ENCODE measurements around the gene HOXD3. TPM values are rescaled to one million over a fixed set of nuclear protein-coding genes. Genes with fewer than 3 reads are reported as not detected.

The HOXD3 gene
- total RNA-seq, 1 donor from 2014 or later = not detected

DNA sequence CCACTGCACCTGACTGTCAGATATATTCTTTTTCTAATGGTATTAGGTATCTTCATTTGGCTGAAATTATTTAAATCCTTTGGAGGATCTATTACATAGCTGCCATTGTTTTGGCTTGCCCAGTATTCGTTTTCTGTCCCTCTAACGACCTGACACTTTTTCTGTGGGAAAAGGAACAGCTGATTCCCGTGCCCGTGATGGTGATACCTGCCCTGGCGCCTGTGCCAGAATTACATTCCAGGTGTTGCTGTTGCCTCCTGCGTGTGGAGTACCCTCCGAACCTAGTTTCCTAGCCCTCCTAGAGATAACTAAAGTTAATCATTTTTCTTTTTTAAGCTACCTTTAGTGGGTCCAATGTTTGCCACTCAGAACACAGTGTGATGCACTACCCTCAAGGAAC lies 45.4 kb downstream of the HOXD3 start:
- DNase-seq = no peak
- H3K27ac ChIP-seq (replicated peaks) = no peak overlapping the region
- H3K4me1 ChIP-seq = no peaks in the 10 kb centered on the region
- TF ChIP-seq, protein P1, sequence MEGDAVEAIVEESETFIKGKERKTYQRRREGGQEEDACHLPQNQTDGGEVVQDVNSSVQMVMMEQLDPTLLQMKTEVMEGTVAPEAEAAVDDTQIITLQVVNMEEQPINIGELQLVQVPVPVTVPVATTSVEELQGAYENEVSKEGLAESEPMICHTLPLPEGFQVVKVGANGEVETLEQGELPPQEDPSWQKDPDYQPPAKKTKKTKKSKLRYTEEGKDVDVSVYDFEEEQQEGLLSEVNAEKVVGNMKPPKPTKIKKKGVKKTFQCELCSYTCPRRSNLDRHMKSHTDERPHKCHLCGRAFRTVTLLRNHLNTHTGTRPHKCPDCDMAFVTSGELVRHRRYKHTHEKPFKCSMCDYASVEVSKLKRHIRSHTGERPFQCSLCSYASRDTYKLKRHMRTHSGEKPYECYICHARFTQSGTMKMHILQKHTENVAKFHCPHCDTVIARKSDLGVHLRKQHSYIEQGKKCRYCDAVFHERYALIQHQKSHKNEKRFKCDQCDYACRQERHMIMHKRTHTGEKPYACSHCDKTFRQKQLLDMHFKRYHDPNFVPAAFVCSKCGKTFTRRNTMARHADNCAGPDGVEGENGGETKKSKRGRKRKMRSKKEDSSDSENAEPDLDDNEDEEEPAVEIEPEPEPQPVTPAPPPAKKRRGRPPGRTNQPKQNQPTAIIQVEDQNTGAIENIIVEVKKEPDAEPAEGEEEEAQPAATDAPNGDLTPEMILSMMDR (IDR thresholded peaks at IDR 0.05; ENCODE audit: borderline replicate concordance) = no peak
- H3K36me3 ChIP-seq = no peaks in the 10 kb centered on the region
- H3K27me3 ChIP-seq (ENCODE audit: low read depth) = peaks cover 81% of the 10 kb centered on the region
- H3K4me3 ChIP-seq = no peak overlapping the region
- peaks cover 10% of the 10 kb centered on the region for H3K9me3 ChIP-seq (replicated peaks)
- intact Hi-C loops (cut with micrococcal nuclease) = no loop called here

DNA sequence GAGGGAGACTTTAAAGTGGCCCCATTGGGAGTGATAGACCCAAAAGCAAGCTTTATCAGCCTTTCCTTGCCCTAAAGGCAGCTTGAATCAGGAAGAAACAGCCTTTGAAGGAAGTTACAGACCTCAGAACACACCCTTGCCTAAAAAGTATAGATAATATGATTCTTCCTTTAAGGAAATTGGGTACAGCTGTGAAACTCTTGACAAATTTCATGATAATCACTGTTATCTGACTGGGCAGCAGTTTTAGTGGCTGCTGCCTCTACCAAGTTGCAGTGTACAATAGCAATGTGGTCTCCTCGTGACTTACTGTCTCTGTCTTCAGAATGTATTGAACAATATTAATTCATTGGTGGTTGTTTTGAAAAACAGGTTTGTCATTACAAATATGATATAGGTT lies 48.0 kb downstream of the HOXD3 start:
- TF ChIP-seq, protein P1 (IDR thresholded peaks at IDR 0.05; ENCODE audit: borderline replicate concordance) = no peak
- Histone ChIP-seq H3K36me3 (no peaks in the 10 kb centered on the region), H3K4me1 (no peaks in the 10 kb centered on the region), H3K27me3 (ENCODE audit: low read depth) (peaks cover 58% of the 10 kb centered on the region), H3K27ac (replicated peaks) (no peak overlapping the region), H3K9me3 (replicated peaks) (peaks cover 10% of the 10 kb centered on the region), H3K4me3 (no peak overlapping the region)
- intact Hi-C loops (cut with micrococcal nuclease) = no loop called here
- DNase-seq = no peak

DNA sequence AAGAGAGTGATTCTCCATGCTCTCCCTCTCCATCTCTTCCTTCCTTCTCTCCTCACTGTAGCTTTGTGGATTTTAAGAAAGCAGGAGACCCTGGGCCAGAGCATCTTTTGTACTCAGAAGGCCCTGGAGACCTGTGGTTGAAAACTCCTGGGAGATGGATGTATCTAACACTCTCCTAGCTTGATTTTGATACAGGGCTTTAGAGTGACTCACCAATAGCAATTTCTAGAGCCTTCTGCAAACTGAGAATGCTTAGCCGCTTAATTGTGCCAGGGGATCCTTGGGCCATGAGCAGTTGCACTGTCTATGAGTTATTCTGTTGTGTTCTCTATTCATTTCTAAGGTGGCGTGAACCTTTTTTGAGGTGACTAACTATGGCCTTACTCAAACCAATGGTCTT lies 49.0 kb downstream of the HOXD3 start:
- Histone ChIP-seq H3K4me1 (no peaks in the 10 kb centered on the region), H3K36me3 (no peaks in the 10 kb centered on the region), H3K9me3 (replicated peaks) (peaks cover 10% of the 10 kb centered on the region), H3K27ac (replicated peaks) (no peak overlapping the region), H3K27me3 (ENCODE audit: low read depth) (peaks cover 49% of the 10 kb centered on the region), H3K4me3 (no peak overlapping the region)
- no peak for DNase-seq
- TF ChIP-seq, protein P1 (IDR thresholded peaks at IDR 0.05; ENCODE audit: borderline replicate concordance) = no peak
- intact Hi-C loops (cut with micrococcal nuclease) = no loop called here

DNA sequence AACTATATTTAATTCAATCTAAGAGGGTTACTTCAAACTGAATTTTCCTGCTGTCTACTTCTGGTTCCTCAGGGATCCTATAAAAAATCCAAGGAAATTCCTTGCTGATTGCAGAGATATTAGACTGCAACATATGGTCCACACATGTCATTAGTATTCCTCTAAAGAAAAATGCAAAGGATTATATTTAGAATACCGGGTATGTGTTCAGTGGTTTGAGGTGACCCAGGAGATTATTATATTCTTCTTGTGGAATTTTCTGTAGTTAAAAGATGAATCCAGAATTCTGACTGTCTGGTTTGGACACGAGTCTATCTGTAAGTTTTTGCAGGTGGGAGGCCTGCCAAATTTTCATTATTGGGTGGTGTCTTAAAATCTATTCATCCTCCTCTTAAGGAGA lies 49.6 kb downstream of the HOXD3 start:
- H3K9me3 ChIP-seq (replicated peaks) = peaks cover 10% of the 10 kb centered on the region

DNA sequence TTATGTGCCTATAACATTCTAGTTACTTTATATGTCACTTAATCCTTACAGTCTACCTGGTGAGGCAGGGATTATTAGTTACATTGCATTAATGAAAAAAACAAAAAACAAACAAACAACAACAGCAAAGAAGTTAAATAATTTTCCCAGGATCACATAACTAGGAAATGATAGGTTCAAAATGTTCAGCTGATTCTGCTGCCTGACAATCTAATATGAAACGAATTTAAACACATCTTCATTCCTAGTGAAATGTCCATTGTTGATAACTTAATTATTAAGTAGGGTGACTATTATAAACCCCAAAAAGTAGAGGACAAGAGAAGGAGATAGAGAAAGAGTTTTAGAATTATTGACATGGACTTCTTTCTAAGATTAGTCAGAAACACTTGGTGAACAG lies 54.0 kb downstream of the HOXD3 start:
- Histone ChIP-seq H3K36me3 (no peaks in the 10 kb centered on the region), H3K4me1 (no peaks in the 10 kb centered on the region), H3K27me3 (ENCODE audit: low read depth) (peaks cover 3% of the 10 kb centered on the region), H3K4me3 (no peak overlapping the region), H3K27ac (replicated peaks) (no peak overlapping the region), H3K9me3 (replicated peaks) (no peaks in the 10 kb centered on the region)
- no peak for DNase-seq
- intact Hi-C loops (cut with micrococcal nuclease) = no loop called here
- TF ChIP-seq, protein P1 (IDR thresholded peaks at IDR 0.05; ENCODE audit: borderline replicate concordance) = no peak

More for the DNA sequence above, 49.6 kb downstream of the HOXD3 start:
- Histone ChIP-seq H3K4me3 (no peak overlapping the region), H3K27me3 (ENCODE audit: low read depth) (peaks cover 44% of the 10 kb centered on the region), H3K36me3 (no peaks in the 10 kb centered on the region), H3K4me1 (no peaks in the 10 kb centered on the region), H3K27ac (replicated peaks) (no peak overlapping the region)
- intact Hi-C loops (cut with micrococcal nuclease) = no loop called here
- TF ChIP-seq, protein P1 (IDR thresholded peaks at IDR 0.05; ENCODE audit: borderline replicate concordance) = no peak
- DNase-seq = no peak

DNA sequence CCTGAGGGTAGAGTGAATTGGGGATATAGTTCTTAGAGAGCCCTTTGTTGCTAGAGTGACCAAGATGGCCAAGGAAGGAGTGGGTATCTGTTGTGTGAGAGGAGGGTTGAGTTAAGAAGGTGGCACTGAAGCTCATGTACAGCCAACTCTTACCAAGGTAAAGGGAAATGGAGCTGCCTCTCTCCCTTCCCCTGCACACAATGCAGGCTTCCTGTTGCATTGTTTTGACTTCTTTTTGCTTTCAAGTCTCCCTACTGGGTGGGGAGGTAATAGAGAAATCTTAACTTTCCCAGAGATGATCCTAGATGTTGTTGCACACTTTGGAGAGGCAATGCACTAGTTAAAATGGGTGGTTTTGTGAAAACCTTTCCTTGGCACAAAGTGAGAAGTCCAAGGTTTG lies 55.2 kb downstream of the HOXD3 start:
- H3K36me3 ChIP-seq = no peaks in the 10 kb centered on the region

More for the DNA sequence above, 55.2 kb downstream of the HOXD3 start:
- Histone ChIP-seq H3K27me3 (ENCODE audit: low read depth) (peaks cover 3% of the 10 kb centered on the region), H3K4me1 (no peaks in the 10 kb centered on the region), H3K4me3 (no peak overlapping the region), H3K27ac (replicated peaks) (no peak overlapping the region), H3K9me3 (replicated peaks) (no peaks in the 10 kb centered on the region)
- TF ChIP-seq, protein P1 (IDR thresholded peaks at IDR 0.05; ENCODE audit: borderline replicate concordance) = no peak
- DNase-seq = no peak
- intact Hi-C loops (cut with micrococcal nuclease) = no loop called here

Data from left ventricle myocardium inferior (tissue), 1 donor.